Kidney epithelial cell (primary cell): ENCODE data around the gene HCN2. TPM values are rescaled to one million over a fixed set of nuclear protein-coding genes. Genes with fewer than 3 reads are reported as not detected.

Source experiments
- DNase-seq: peaks from one replicate; pipeline ENCODE4 v3.0.0-alpha.2; 2010; ENCODE audit warnings: low read depth
- H3K27me3 ChIP-seq: 2 replicates; pipeline ENCODE4 v1.6.0; 2011; ENCODE audit warnings: low read length; ENCODE audit not compliant: control insufficient read depth, insufficient read depth
- H3K36me3 ChIP-seq: 2 replicates; pipeline ENCODE4 v1.5.1; 2011; ENCODE audit warnings: low read length; ENCODE audit not compliant: control insufficient read depth, insufficient read depth
- H3K4me3 ChIP-seq: 2 replicates; pipeline ENCODE4 v1.5.1; 2011; ENCODE audit warnings: low read depth, mild to moderate bottlenecking, control low read depth, low read length
- total RNA-seq: library from RNA; depleted of rRNA; stranded (reverse); fragments of >200 nt; gene quantifications from 2 replicates; pipeline ENCODE4 v1.2.3, GENCODE V29; 2015
- TF ChIP-seq, protein P1 (sequence below): IDR thresholded peaks from 2 replicates; pipeline ENCODE4 v1.5.1; 2011; ENCODE audit warnings: mild to moderate bottlenecking, moderate library complexity, low read length, control low read depth, inconsistent platforms; ENCODE audit not compliant: insufficient read depth, poor library complexity, severe bottlenecking

Gene HCN2
- total RNA-seq, 1 donor from 2014 or later = 0.13 TPM

DNA sequence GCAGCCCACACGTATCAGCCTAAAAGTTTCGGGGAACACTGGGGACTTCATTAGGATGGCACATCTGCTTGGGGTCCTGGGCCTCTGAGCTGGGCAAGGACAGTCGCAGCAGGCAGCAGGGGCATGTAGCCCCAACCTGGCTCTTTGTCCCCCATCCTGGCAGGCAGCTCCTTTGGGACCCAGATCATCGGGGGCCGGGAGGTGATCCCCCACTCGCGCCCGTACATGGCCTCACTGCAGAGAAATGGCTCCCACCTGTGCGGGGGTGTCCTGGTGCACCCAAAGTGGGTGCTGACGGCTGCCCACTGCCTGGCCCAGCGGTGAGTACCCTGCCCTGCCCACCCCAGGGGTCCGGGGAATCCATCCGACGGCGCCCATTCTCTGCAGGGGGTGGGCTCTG, 42.6 kb upstream of the HCN2 start:
- Histone ChIP-seq H3K4me3 (no peak overlapping the region), H3K27me3 (peaks cover 11% of the 10 kb centered on the region), H3K36me3 (peaks cover 1% of the 10 kb centered on the region)
- DNase-seq = no peak
- TF ChIP-seq, protein P1, sequence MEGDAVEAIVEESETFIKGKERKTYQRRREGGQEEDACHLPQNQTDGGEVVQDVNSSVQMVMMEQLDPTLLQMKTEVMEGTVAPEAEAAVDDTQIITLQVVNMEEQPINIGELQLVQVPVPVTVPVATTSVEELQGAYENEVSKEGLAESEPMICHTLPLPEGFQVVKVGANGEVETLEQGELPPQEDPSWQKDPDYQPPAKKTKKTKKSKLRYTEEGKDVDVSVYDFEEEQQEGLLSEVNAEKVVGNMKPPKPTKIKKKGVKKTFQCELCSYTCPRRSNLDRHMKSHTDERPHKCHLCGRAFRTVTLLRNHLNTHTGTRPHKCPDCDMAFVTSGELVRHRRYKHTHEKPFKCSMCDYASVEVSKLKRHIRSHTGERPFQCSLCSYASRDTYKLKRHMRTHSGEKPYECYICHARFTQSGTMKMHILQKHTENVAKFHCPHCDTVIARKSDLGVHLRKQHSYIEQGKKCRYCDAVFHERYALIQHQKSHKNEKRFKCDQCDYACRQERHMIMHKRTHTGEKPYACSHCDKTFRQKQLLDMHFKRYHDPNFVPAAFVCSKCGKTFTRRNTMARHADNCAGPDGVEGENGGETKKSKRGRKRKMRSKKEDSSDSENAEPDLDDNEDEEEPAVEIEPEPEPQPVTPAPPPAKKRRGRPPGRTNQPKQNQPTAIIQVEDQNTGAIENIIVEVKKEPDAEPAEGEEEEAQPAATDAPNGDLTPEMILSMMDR = no peak

DNA sequence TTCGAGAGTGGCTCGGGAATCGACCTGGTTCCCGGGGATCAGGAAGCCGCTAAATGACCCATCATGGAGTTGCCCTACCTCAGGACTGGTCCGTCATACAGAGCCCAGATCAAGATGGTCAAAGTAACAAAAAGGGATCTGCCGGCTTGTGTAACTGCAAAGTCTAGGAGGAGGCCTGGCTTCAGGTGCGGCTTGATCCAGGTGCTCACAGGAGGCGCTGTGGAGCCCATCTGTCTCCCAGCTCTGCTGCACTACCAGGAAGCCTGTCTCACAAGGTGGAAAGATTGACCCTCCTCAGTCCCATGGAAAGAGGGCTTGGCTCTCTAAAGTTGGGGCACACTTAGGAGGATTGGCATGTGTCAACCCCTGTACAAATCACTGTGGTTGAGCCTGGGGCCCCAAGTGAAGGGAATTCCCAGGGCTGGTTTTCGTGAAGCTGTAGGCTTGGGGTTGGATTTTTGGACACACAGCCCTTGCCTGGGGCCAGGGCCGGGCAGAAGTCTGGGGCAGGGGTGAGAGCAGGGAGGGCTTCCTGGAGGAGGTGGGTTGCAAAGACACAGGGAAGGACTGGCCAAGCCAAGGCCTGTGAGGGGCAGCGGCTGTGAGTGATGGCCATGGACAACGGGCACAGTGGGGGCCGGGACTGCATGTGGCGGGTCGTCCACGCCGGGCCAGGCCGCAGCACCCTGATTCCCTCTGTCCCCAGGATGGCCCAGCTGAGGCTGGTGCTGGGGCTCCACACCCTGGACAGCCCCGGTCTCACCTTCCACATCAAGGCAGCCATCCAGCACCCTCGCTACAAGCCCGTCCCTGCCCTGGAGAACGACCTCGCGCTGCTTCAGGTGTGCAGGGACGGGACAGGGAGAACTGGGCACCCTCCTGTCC, 41.6 kb upstream of the HCN2 start:
- H3K4me3 ChIP-seq = no peak overlapping the region
- peaks cover 11% of the 10 kb centered on the region for H3K27me3 ChIP-seq
- DNase-seq = no peak
- TF ChIP-seq, protein P1 = peak; percentile 17
- H3K36me3 ChIP-seq = no peaks in the 10 kb centered on the region

DNA sequence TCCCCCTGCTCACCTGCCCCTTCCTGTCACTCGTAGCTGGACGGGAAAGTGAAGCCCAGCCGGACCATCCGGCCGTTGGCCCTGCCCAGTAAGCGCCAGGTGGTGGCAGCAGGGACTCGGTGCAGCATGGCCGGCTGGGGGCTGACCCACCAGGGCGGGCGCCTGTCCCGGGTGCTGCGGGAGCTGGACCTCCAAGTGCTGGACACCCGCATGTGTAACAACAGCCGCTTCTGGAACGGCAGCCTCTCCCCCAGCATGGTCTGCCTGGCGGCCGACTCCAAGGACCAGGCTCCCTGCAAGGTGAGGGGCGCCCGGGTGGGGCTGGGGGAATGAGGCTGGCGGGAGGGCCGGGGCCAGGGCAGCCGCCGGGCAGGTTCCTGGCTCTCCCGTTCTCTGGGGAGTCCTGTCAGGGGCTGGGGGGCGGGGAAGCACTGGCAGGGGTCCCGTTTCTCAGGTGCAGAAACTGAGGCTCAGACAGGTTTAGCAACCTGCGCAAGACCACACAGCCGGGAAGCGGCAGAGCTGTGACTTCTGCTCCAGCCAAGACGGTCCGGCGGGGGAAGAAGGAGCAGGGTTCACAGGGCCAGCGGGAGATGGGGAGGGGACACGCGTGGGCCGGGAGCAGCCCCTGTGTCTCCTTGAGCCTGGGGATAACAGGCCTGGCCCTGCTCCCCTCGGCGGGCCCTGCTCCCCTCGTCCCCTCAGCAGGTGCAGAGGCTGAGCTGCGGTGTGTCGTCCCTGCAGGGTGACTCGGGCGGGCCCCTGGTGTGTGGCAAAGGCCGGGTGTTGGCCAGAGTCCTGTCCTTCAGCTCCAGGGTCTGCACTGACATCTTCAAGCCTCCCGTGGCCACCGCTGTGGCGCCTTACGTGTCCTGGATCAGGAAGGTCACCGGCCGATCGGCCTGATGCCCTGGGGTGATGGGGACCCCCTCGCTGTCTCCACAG, 40.5 kb upstream of the HCN2 start:
- TF ChIP-seq, protein P1 = peak; percentile 2
- Histone ChIP-seq H3K4me3 (no peak overlapping the region), H3K36me3 (no peaks in the 10 kb centered on the region), H3K27me3 (peaks cover 11% of the 10 kb centered on the region)
- no peak for DNase-seq

DNA sequence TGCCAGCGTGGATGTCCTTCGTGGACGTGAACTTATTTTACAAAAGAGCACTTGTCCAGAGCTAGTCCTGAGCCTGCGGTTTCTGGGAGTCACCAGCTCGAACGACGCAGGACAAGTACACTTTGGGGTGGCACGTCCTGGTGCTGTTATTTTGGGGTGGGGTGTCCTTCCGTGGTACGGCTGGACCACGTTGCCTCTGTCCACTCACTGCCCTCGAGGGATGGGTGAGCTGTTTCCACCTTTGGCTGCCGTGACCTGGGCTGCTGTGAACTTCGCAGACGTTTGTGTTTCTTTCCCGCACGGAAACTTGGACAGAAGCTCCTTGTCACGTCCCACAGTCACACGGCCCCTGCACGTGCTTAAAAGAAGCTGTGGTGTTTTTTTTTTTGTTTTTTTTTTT, 34.9 kb upstream of the HCN2 start:
- peaks cover 4% of the 10 kb centered on the region for H3K27me3 ChIP-seq
- H3K4me3 ChIP-seq = no peak overlapping the region
- no peak for DNase-seq
- TF ChIP-seq, protein P1 = no peak
- H3K36me3 ChIP-seq = no peaks in the 10 kb centered on the region

DNA sequence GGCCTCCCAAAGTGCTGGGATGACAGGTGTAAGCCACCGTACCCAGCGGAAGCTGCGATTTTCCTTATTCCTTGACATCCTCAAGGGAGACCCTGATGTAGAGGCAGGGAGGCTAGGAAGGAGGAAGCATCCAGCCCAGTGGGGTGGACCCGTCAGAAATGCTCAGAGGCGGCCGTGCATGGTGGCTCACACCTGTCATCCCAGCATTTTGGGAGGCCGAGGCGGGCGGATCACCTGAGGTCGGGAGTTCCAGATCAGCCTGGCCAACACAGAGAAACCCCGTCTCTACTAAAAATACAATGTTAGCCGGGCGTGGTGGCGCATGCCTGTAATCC, 34.2 kb upstream of the HCN2 start:
- no peak for DNase-seq
- Histone ChIP-seq H3K27me3 (peaks cover 4% of the 10 kb centered on the region), H3K4me3 (no peak overlapping the region), H3K36me3 (no peaks in the 10 kb centered on the region)
- TF ChIP-seq, protein P1 = no peak
